Choroid plexus epithelial cell (primary cell): ENCODE data around the gene MS4A4E.

ENCODE experiments used
- DNase-seq: peaks from one replicate; pipeline ENCODE4 v3.0.0-alpha.2; 2010; ENCODE audit warnings: low read depth
- H3K4me3 ChIP-seq: 2 replicates; pipeline ENCODE4 v1.5.1; 2011; ENCODE audit warnings: low read depth, mild to moderate bottlenecking, control low read depth, low read length, moderate library complexity
- TF ChIP-seq, protein P1 (sequence below): conservative IDR thresholded peaks from 2 replicates; pipeline ENCODE4 v1.5.1; 2011; ENCODE audit warnings: low read depth, mild to moderate bottlenecking, control low read depth, inconsistent platforms, low read length, moderate library complexity

The MS4A4E gene

DNA sequence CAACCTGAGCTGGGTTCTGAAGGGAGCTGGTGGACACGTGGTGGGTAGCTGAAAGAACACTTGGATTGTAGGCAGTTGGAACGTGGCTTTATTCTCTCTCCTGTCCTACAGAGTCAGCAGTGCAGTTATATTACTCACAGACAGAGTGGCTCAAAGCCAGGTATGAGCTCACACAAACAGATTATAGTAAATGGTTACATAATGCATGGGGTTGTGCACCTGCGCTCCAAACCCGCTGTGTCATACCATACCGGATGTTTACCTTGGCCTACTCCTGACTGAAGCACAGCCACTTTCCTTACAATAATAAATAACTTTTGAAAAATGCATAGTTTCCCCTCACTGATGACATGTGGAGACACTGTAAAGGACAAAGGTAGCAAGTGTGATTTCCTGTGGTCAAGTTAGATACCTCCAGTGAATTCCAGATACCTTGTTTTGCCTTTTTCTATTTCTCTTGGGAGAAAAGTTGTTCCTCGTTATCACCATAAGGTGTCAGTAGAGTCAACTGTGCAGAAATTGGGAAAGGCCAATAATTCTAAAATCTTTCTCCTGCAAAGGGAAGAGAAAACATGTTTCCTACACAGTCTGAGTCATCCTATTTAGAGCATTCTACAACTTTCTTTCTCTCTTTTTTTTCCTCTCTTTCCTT, 73.5 kb downstream of the MS4A4E start:
- no peak overlapping the region for H3K4me3 ChIP-seq
- peak; percentile 25 for DNase-seq
- TF ChIP-seq, protein P1, sequence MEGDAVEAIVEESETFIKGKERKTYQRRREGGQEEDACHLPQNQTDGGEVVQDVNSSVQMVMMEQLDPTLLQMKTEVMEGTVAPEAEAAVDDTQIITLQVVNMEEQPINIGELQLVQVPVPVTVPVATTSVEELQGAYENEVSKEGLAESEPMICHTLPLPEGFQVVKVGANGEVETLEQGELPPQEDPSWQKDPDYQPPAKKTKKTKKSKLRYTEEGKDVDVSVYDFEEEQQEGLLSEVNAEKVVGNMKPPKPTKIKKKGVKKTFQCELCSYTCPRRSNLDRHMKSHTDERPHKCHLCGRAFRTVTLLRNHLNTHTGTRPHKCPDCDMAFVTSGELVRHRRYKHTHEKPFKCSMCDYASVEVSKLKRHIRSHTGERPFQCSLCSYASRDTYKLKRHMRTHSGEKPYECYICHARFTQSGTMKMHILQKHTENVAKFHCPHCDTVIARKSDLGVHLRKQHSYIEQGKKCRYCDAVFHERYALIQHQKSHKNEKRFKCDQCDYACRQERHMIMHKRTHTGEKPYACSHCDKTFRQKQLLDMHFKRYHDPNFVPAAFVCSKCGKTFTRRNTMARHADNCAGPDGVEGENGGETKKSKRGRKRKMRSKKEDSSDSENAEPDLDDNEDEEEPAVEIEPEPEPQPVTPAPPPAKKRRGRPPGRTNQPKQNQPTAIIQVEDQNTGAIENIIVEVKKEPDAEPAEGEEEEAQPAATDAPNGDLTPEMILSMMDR: peak; percentile 22

- DNase-seq: no peak
- TF ChIP-seq, protein P1: no peak
- no peak overlapping the region for H3K4me3 ChIP-seq
Measured at GRCh38 chr11:60168306-60168705, 74.6 kb downstream of the MS4A4E start.

DNA sequence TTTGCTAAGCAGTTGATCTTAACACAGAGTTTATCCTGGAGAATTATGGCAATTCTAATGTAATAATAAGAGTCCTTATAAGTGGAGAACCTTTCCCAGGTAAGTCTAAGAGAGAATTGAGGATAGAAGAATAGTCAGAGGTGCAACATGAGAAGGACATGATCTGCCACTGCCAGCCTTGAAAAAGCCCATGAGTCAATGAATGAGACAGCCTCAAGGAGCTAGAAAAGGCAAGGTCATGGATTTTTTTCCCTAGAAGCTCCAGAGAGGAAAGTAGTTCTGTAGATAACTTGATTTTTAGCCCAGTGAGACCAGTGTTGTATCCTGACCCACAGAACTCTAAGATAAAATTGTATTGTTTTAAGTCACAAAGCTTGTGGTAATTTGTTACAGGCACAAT, 77.0 kb downstream of the MS4A4E start:
- H3K4me3 ChIP-seq: no peak overlapping the region
- TF ChIP-seq, protein P1: no peak
- no peak for DNase-seq

DNA sequence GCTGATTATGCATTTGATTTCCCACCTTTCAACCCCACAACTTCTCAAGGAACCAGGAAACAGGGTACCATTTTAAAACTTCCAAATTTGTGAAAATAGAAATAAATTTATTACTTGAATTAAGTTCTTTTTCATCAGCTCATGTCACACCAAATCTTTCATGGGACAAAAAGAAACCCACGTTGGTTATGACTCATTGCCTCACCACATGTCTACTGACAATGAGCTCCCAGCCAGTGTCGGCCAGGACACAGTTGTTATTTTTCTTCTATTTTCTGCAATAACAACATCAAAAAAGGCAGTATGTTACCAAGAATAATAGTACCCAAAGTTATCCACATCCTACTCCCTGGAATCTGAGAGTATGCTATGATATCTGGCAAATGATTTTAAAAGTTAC, 77.4 kb downstream of the MS4A4E start:
- no peak for DNase-seq
- TF ChIP-seq, protein P1: no peak
- H3K4me3 ChIP-seq: no peak overlapping the region

GRCh38 chr11:60164550-60165075, 78.3 kb downstream of the MS4A4E start:
- no peak for DNase-seq
- H3K4me3 ChIP-seq: no peak overlapping the region
- TF ChIP-seq, protein P1: no peak

- H3K4me3 ChIP-seq: no peak overlapping the region
Measured at GRCh38 chr11:60161766-60162165, 81.2 kb downstream of the MS4A4E start.

More at GRCh38 chr11:60161766-60162165, 81.2 kb downstream of the MS4A4E start:
- no peak for DNase-seq
- TF ChIP-seq, protein P1: no peak
